ENCODE data around the gene PFDN4.
"Not testable (repeated sequence)": the region's sequence is repeated elsewhere in the genome, so short reads cannot be mapped to it uniquely, and the experiment has no call there.

Gene PFDN4

DNA sequence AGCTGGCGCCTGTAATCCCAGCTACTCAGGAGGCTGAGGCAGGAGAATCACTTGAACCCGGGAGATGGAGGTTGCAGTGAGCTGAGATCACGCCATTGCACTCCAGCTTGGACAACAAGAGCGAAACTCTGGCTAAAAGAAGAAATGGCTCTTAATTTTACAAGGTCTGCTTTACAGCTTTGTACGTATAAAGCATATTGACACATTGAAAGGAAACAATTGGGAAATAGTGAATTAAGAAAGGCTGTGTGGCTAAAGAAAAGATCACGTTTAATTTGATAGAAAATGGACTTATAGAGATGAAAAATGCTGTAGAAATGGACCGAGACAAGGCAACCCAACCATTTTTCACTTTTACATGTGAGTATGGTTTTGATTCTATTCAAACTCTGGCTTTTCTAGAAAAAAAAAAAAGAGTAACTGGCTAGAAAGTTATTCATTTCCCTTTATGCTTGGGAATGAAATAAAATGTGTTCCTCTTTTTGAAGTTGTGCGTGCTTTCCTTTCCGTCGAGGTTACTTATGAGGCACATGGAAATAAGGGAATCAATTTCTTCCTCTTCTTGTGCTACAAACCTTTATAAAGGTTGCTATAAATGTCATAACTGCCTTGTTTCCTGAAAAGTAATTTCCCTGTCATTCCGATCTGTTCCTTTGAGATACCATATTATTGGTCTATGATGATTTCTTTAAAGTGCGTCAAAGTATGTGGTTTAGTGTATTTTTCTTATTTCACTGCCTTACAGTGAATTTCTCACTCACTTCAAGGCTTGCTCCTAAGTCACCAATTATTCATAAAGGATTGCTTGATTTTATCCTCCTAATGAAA is 29.4 kb downstream of the PFDN4 start:
- H3K4me1 ChIP-seq (ENCODE audit: insufficient read depth, low read length) = no peaks in the 10 kb centered on the region
- no peak overlapping the region for H3K27ac ChIP-seq (ENCODE audit: low read length)
- no peak overlapping the region for H3K9ac ChIP-seq (ENCODE audit: low read depth, low read length)
- 0 out of 2 replicates have a peak, but pooled peaks cover 2% of the 10 kb centered on the region for H3K9me3 ChIP-seq (ENCODE audit: insufficient read depth, low read depth, low read length)
- no peak overlapping the region for H3K4me3 ChIP-seq (ENCODE audit: low read length)
- H3K36me3 ChIP-seq (ENCODE audit: insufficient read depth, low read depth, low read length) = no peaks in the 10 kb centered on the region
- H3K27me3 ChIP-seq (ENCODE audit: insufficient read depth, low read length) = no peaks in the 10 kb centered on the region

DNA sequence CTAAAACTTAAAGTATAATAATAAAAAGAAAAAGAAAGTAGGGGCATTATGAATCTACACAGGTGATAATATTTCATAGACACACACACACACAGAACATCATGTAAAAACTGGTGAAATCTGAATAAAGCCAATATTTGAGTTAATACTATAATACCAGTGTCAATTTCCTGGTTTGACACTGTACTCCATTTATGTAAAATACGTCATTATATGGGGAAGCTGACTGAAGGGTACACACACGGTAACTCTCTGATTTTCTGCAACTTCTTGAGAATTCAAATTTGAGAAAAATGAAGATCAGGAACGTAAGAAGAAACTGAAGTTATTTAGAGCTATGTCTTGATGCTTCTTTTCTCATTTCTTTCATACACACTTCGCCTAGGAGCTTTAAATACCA is 36.2 kb downstream of the PFDN4 start:
- H3K36me3 ChIP-seq (ENCODE audit: insufficient read depth, low read depth, low read length) = no peaks in the 10 kb centered on the region
- no peak overlapping the region for H3K27ac ChIP-seq (ENCODE audit: low read length)
- no peak overlapping the region for H3K4me3 ChIP-seq (ENCODE audit: low read length)
- no peaks in the 10 kb centered on the region for H3K9me3 ChIP-seq (ENCODE audit: insufficient read depth, low read depth, low read length)
- no peak overlapping the region for H3K9ac ChIP-seq (ENCODE audit: low read depth, low read length)
- no peaks in the 10 kb centered on the region for H3K27me3 ChIP-seq (ENCODE audit: insufficient read depth, low read length)
- H3K4me1 ChIP-seq (ENCODE audit: insufficient read depth, low read length) = no peaks in the 10 kb centered on the region

DNA sequence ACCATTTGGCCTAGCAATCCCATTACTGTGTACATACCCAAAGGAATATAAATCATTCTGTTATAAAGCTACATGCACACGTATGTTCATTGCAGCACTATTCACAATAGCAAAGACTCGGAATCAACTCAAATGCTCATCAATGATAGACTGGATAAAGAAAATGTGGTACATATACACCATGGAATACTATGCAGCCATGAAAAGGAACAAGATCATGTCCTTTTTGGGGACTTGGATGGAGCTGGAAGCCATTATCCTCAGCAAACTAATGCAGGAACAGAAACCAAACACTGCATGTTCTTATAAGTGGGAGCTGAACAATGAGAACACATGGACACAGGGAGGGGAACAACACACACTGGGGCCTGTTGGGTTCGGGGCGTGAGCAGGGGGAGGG is 40.8 kb downstream of the PFDN4 start:
- H3K4me3 ChIP-seq (ENCODE audit: low read length); H3K9ac ChIP-seq (ENCODE audit: low read depth, low read length); H3K36me3 ChIP-seq (ENCODE audit: insufficient read depth, low read depth, low read length); H3K9me3 ChIP-seq (ENCODE audit: insufficient read depth, low read depth, low read length); H3K27me3 ChIP-seq (ENCODE audit: insufficient read depth, low read length); H3K27ac ChIP-seq (ENCODE audit: low read length); H3K4me1 ChIP-seq (ENCODE audit: insufficient read depth, low read length): not testable (repeated sequence)

DNA sequence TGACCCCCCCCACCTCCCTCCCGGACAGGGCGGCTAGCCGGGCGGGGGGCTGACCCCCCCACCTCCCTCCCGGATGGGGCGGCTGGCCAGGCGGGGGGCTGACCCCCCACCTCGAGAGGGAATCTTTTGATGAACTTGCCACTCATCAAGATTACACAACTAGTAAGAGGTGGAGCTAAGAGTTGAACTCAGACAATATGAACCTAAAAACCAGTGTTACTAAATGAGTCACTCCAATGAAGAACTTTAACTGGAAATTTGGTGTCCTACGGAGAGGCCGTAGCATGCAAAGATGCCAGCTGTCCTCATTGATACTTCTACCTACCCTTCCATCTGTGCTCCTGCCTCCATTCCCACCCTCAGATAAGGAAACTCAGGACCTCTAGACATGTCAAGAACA is 42.8 kb downstream of the PFDN4 start:
- H3K9me3 ChIP-seq (ENCODE audit: insufficient read depth, low read depth, low read length) = no peaks in the 10 kb centered on the region; the same call in 1 of the 2 replicates
- H3K4me1 ChIP-seq (ENCODE audit: insufficient read depth, low read length) = no peaks in the 10 kb centered on the region
- no peak overlapping the region for H3K9ac ChIP-seq (ENCODE audit: low read depth, low read length)
- H3K36me3 ChIP-seq (ENCODE audit: insufficient read depth, low read depth, low read length) = no peaks in the 10 kb centered on the region
- H3K27me3 ChIP-seq (ENCODE audit: insufficient read depth, low read length) = no peaks in the 10 kb centered on the region
- H3K27ac ChIP-seq (ENCODE audit: low read length) = no peak overlapping the region
- no peak overlapping the region for H3K4me3 ChIP-seq (ENCODE audit: low read length)

DNA sequence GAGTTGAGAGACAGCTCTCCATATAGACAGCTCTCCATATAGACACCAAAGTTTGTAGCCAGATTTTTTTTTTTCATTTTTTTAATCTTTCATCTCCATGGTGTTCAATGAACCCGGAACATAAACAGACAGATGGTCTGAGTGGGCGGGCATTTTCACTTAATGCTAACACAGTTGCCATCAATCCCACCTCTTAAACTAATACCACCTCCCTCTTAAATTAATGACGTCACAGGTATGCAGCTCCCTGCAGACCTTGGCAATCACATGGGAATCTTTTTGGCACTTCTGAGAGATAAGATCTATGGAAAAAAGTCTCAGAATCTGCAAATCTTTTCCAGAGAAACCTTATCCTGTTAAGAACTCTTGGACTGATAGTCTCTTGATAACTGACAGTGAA is 43.2 kb downstream of the PFDN4 start:
- Histone ChIP-seq H3K4me3 (ENCODE audit: low read length) (no peak overlapping the region), H3K27me3 (ENCODE audit: insufficient read depth, low read length) (no peaks in the 10 kb centered on the region), H3K4me1 (ENCODE audit: insufficient read depth, low read length) (no peaks in the 10 kb centered on the region), H3K9me3 (ENCODE audit: insufficient read depth, low read depth, low read length) (no peaks in the 10 kb centered on the region; the same call in 1 of the 2 replicates), H3K36me3 (ENCODE audit: insufficient read depth, low read depth, low read length) (no peaks in the 10 kb centered on the region), H3K27ac (ENCODE audit: low read length) (no peak overlapping the region), H3K9ac (ENCODE audit: low read depth, low read length) (no peak overlapping the region)

DNA sequence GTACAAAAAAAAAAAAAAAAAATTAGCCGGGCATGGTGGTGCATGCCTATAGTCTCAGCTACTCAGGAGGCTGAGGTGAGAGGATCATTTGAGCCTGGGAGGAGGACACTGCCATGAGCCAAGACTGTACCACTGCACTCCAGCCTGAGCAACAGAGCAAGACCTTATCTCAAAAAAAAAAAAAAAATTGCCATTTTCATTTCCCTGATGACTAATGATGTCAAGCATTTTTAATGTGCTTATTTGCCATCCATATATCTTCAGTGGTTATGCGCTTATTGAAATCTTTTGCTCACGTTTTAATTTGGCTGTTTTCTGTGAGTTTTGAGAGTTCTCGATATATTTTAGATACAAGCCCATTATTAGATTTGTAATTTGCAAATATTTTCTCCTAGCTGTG is 46.7 kb downstream of the PFDN4 start:
- no peaks in the 10 kb centered on the region for H3K4me1 ChIP-seq (ENCODE audit: insufficient read depth, low read length)

DNA sequence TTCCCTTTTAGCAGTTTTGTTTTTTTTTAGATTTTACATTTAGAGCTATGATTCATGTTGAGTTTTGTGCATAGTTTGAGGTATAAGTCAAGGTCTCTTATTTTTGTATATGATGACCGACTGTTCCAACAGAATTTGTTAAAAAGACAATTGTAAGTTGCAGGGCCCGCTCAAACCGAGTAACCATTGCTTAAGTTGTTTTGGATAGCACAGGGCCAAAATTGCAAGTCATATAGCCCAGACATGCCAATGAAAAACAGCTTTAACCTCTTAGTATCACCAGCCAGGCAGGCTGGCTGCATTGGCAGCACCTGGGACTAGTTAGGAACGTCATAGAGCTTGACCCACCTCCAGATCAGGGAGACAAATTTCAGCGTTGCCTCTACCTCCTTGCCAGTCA is 47.3 kb downstream of the PFDN4 start:
- no peak overlapping the region for H3K4me3 ChIP-seq (ENCODE audit: low read length)
- H3K9me3 ChIP-seq (ENCODE audit: insufficient read depth, low read depth, low read length) = no peaks in the 10 kb centered on the region
- no peaks in the 10 kb centered on the region for H3K36me3 ChIP-seq (ENCODE audit: insufficient read depth, low read depth, low read length)
- no peaks in the 10 kb centered on the region for H3K4me1 ChIP-seq (ENCODE audit: insufficient read depth, low read length)
- H3K27ac ChIP-seq (ENCODE audit: low read length) = no peak overlapping the region
- H3K27me3 ChIP-seq (ENCODE audit: insufficient read depth, low read length) = no peaks in the 10 kb centered on the region
- no peak overlapping the region for H3K9ac ChIP-seq (ENCODE audit: low read depth, low read length)

More for the DNA sequence above, 46.7 kb downstream of the PFDN4 start:
- Histone ChIP-seq H3K27ac (ENCODE audit: low read length) (no peak overlapping the region), H3K4me3 (ENCODE audit: low read length) (no peak overlapping the region), H3K9ac (ENCODE audit: low read depth, low read length) (no peak overlapping the region), H3K27me3 (ENCODE audit: insufficient read depth, low read length) (no peaks in the 10 kb centered on the region), H3K9me3 (ENCODE audit: insufficient read depth, low read depth, low read length) (no peaks in the 10 kb centered on the region), H3K36me3 (ENCODE audit: insufficient read depth, low read depth, low read length) (no peaks in the 10 kb centered on the region)

DNA sequence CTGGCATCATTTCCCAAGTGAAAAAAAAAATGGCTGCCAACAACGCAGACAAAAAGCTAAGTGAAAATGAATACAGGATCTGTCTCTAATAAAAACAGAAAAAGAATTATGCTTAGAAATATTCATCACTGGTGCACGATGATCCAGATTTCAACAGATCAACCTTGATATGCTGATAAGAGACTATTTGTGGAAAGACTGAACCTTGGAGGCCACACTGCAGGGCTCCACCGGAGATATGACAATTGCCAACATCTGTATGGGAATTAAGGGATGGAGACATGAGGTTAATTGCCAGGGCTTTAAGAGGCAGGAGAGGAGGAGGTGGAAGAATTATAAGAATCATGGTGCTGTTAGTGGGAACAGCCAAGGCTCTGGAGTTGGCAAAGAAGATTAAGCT is 48.3 kb downstream of the PFDN4 start:
- Histone ChIP-seq H3K9me3 (ENCODE audit: insufficient read depth, low read depth, low read length) (no peaks in the 10 kb centered on the region), H3K4me1 (ENCODE audit: insufficient read depth, low read length) (no peaks in the 10 kb centered on the region), H3K27me3 (ENCODE audit: insufficient read depth, low read length) (no peaks in the 10 kb centered on the region), H3K36me3 (ENCODE audit: insufficient read depth, low read depth, low read length) (no peaks in the 10 kb centered on the region), H3K4me3 (ENCODE audit: low read length) (no peak overlapping the region), H3K27ac (ENCODE audit: low read length) (no peak overlapping the region), H3K9ac (ENCODE audit: low read depth, low read length) (no peak overlapping the region)

DNA sequence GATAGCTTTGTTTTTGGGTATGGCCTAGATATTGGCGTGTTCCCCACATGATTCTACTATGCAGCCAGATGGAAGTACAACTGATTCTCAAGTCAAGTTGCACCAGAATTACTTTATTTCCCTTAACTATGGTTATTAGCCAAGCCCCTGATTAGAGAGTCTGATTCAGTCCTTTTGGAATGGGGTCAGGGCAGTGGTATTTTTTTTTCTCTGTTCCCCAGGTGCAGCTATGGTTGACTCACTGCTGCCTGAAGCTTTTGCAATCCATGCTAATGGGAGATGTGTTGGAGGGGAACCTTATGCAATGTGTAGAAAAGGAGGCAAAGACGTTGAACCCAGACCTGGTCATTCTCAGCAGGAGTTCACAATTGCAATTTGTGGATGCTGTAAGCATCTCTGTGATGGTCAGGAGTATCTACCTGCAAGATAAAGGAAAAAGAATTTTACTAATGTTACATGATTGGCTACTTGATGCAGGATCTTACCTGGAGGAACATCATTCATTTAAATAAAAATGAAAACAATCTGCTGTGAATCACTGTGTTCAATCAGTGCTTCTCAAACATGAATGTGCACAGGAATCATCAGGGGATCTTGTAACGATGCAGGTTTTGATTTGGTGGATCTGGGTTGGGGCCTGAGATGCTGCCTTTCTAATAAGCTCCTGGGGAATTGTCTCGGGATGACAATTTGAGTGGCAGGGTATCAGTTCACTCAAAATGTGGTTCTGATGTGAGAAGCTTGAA is 49.4 kb downstream of the PFDN4 start:
- Histone ChIP-seq H3K4me1 (ENCODE audit: insufficient read depth, low read length) (no peaks in the 10 kb centered on the region), H3K27ac (ENCODE audit: low read length) (no peak overlapping the region), H3K27me3 (ENCODE audit: insufficient read depth, low read length) (no peaks in the 10 kb centered on the region), H3K36me3 (ENCODE audit: insufficient read depth, low read depth, low read length) (no peaks in the 10 kb centered on the region), H3K4me3 (ENCODE audit: low read length) (no peak overlapping the region), H3K9me3 (ENCODE audit: insufficient read depth, low read depth, low read length) (no peaks in the 10 kb centered on the region), H3K9ac (ENCODE audit: low read depth, low read length) (no peak overlapping the region)

DNA sequence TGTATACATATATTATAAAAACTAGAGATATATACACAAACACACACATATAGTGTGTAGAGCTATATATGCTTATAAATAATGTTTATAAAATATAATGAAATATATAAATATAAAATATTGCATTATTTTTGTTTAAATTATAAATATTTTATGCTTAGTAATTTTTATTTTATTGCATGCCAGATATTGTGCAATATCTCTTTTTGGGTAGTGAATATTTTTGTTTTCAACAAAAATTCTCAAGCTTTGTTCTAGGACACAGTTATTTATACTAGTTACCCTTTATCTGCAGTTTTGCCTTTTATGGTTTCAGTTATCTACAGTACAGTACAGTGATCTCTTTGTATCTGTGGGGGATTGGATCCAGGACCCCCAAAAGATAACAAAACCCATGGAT is 52.2 kb downstream of the PFDN4 start:
- Histone ChIP-seq H3K27ac (ENCODE audit: low read length) (no peak overlapping the region), H3K36me3 (ENCODE audit: insufficient read depth, low read depth, low read length) (no peaks in the 10 kb centered on the region), H3K27me3 (ENCODE audit: insufficient read depth, low read length) (no peaks in the 10 kb centered on the region), H3K9me3 (ENCODE audit: insufficient read depth, low read depth, low read length) (no peaks in the 10 kb centered on the region), H3K4me3 (ENCODE audit: low read length) (no peak overlapping the region), H3K9ac (ENCODE audit: low read depth, low read length) (no peak overlapping the region), H3K4me1 (ENCODE audit: insufficient read depth, low read length) (no peaks in the 10 kb centered on the region)

DNA sequence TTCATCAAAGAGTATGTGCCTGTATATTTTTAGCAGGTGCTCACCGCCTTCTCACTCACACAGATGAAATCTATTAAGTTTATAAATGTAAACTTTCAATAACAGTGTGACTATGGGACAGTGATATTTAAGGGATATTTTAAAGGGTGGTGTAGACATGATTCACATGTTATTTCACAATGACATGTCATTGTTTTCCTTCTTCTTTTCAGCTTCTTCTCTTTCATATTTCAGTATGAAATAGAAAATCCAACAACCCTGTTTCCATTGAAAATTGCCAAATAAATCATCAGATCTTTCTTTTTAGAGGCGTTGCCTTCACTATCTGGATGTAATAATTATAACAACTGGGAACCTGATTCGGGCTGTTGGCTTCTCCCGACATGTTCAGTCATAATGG is 54.8 kb downstream of the PFDN4 start:
- no peaks in the 10 kb centered on the region for H3K36me3 ChIP-seq (ENCODE audit: insufficient read depth, low read depth, low read length)
- H3K4me1 ChIP-seq (ENCODE audit: insufficient read depth, low read length) = peaks cover 8% of the 10 kb centered on the region
- no peaks in the 10 kb centered on the region for H3K27me3 ChIP-seq (ENCODE audit: insufficient read depth, low read length)
- no peaks in the 10 kb centered on the region for H3K9me3 ChIP-seq (ENCODE audit: insufficient read depth, low read depth, low read length)
- no peak overlapping the region for H3K4me3 ChIP-seq (ENCODE audit: low read length)
- no peak overlapping the region for H3K9ac ChIP-seq (ENCODE audit: low read depth, low read length)
- no peak overlapping the region for H3K27ac ChIP-seq (ENCODE audit: low read length)

DNA sequence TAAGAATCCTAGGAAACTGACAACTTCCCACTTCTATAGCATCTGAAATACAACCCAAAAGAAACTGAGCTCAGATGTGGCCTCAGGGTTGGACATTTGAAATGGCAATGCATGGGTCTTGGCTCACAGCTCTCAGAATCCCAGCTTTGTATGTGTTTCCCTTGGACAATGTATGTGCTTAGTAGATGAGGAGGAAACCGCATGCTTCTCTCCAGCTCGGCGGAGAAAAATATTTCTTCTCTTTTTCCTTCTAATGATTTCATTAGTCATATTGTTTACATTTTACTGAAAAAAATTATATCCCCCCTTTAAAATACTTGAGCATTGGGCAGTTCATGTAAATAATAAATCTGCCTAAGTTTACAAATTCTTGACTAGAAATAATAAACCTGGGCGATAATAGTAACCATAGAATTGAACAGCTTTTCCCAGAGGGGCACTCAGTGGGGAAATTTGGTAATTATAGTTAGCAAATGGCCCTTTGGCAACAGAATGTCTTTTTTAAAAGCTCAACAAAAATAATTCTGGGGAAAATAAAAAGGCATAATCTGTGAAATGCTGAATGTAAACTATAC is 55.3 kb downstream of the PFDN4 start:
- H3K27ac ChIP-seq (ENCODE audit: low read length) = no peak overlapping the region
- peaks cover 13% of the 10 kb centered on the region for H3K4me1 ChIP-seq (ENCODE audit: insufficient read depth, low read length)
- no peak overlapping the region for H3K4me3 ChIP-seq (ENCODE audit: low read length)

More for the DNA sequence above, 55.3 kb downstream of the PFDN4 start:
- no peaks in the 10 kb centered on the region for H3K36me3 ChIP-seq (ENCODE audit: insufficient read depth, low read depth, low read length)
- no peaks in the 10 kb centered on the region for H3K9me3 ChIP-seq (ENCODE audit: insufficient read depth, low read depth, low read length)
- H3K27me3 ChIP-seq (ENCODE audit: insufficient read depth, low read length) = no peaks in the 10 kb centered on the region
- H3K9ac ChIP-seq (ENCODE audit: low read depth, low read length) = no peak overlapping the region

Measured in iPS-20b (cell line).